ENCODE data around the gene CADPS. TPM values are rescaled to one million over a fixed set of nuclear protein-coding genes. Genes with fewer than 3 reads are reported as not detected.

Gene CADPS
- total RNA-seq, 1 donor from 2014 or later: 10.1 TPM

- no peak for DNase-seq (ENCODE audit: low spot score)
Measured at GRCh38 chr3:62812631-62813030, 62.6 kb downstream of the CADPS start.

- DNase-seq (ENCODE audit: low spot score): no peak
Measured at GRCh38 chr3:62811119-62811518, 64.1 kb downstream of the CADPS start.

- no peak for DNase-seq (ENCODE audit: low spot score)
Measured at GRCh38 chr3:62809369-62809768, 65.8 kb downstream of the CADPS start.

GRCh38 chr3:62805580-62806277 is 69.5 kb downstream of the CADPS start:
- peak; percentile 10 for DNase-seq (ENCODE audit: low spot score)

DNA sequence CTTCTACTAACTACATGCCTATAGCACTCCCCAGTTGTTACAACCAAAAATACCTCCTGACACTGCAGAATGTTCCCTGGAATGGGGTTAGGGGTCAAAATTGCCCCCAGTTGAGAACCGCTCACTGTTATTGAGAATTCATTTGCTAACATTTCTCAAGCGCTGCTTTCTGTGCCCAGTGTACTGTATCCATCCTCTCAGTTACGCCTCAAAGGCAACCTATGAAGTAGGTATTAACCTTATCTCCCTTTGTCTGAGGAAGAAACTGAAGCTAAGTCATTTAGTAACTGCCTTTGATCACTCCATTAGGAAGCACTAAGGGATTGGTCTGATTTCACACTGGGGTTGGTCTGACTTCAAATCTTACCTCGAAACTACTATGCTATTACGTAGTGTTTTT is 70.1 kb downstream of the CADPS start:
- DNase-seq (ENCODE audit: low spot score): no peak

GRCh38 chr3:62803276-62803675 is 71.9 kb downstream of the CADPS start:
- no peak for DNase-seq (ENCODE audit: low spot score)

GRCh38 chr3:62798000-62798399 is 77.2 kb downstream of the CADPS start:
- no peak for DNase-seq (ENCODE audit: low spot score)

GRCh38 chr3:62797132-62797531 is 78.1 kb downstream of the CADPS start:
- no peak for DNase-seq (ENCODE audit: low spot score)

DNA sequence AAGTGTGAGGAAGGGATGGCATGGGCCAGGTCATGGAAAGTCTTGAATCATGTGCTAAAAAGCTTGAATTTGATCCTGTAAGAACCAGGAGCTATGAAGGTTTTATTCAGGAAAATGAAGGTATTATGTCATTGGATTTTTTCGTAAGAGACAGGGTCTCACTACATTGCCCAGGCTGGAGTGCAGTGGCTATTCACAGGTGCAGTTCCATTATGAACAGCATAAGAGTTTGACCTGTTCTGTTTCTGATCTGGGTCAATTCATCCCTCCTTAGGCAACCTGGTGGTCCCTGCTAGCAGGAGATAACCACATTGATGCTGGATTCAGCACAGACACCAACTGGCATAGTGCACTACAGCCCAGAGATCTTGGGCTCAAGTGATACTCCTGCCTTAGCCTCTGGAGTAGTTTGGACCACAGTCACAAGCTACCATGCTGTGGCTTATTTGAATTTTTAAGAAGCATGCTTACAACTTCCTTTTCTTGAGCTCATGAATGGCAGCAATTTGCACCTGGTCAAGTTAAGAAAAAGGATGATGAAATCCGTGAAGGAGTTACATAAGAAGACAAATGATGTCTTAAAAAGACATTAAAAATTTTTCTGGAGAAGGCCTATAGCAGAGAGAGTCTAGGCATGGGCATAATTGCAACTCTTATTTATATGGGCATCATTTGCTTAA is 79.1 kb downstream of the CADPS start:
- DNase-seq (ENCODE audit: low spot score): no peak

- DNase-seq (ENCODE audit: low spot score): no peak
Measured at GRCh38 chr3:62793946-62794345, 81.3 kb downstream of the CADPS start.

GRCh38 chr3:62785384-62785783 is 89.8 kb downstream of the CADPS start:
- DNase-seq (ENCODE audit: low spot score): no peak

DNA sequence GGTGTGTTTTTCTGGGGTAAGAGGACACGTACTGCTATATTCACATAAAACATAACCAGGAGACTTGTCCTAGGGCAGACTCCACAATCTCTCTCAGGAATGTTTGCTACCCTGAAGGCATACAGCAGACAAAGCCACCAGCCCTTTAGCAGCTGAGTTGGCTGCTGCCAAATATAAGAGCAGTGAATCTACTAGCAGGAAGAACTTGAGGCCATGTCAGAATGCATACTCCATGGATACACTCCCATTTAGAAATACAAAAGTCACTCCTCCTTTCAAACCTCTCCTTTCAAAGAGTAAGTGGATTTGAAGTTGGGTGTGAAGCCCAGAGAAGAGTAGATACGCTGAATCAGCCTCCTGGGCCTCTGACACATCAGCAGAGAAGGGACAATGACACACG is 94.1 kb downstream of the CADPS start:
- DNase-seq (ENCODE audit: low spot score): no peak

DNA sequence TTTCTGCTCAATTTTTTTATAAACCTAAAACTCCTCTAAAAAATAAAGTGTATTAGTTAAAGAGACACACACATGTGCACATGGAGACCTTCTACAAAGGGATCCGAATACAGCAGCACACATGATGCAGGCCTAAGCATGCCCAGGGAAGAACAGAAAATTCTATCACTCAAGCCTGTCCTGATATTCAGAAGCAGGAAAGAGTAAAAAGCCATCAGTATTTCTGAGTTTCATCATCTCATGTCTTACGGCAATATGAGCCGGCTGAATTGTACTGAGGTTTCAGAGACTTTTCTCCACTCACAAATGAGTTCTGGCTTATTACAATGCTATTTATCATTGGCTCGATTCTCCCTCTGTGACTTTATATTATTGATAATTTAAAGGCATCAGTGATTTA is 97.5 kb downstream of the CADPS start:
- no peak for DNase-seq (ENCODE audit: low spot score)

- no peak for DNase-seq (ENCODE audit: low spot score)
Measured at GRCh38 chr3:62777130-62777529, 98.1 kb downstream of the CADPS start.

- peak; percentile 9 for DNase-seq (ENCODE audit: low spot score)
Measured at GRCh38 chr3:62774221-62774620, 101.0 kb downstream of the CADPS start.

DNA sequence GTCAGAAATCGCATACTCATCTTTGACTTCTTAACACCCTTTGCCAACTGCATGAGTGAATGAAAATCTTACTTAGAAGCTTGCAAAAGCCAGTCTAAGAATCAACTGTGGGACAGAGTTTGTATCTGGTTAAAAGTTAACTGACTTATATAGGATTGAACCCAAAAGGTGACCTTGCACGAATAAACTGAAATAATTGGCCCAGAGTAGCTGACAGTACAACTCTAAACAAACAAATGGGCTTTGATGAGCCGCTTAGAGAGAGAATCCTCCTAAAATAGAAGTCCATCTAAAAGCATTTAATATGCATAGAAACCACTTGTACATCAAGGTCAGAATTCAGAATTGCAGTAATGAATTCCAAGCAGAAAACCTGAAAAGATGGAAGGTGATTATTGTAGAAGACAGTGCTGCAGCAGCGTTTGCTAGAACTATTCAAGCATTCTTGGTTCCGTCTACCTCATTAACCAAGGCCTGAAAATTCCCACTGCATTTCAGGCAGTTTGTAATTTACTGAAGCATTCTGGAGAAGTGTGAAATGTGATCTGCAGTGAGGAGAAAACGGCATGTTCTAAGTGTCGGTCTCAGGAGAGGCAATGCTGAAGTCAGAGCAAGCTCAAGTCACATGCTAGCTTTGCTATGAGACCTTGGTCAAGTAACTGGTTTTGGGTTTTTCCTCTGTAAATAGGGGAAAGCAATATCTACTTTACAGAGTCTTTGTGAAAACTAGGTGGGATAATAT is 103.7 kb downstream of the CADPS start:
- no peak for DNase-seq (ENCODE audit: low spot score)

- DNase-seq (ENCODE audit: low spot score): no peak
Measured at GRCh38 chr3:62768896-62769295, 106.3 kb downstream of the CADPS start.

DNA sequence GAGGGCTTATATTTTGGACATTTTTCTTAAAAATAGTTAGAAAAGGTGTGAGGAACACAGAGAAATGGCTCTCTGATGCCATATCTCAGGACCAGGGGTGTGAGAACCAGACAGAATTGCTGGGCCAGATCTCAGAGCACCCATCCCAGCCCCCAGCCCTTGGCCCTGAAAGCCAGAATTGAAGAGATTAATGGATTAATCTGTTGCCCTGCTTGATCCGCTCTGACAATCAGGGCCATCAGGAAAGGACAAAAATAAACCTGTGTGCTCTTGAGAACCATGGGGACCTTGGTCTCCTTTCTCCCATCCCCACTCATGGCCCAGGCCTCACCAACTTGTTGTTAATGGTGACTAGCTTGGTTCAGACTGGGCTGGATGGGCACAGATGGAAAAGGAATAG is 113.5 kb downstream of the CADPS start:
- no peak for DNase-seq (ENCODE audit: low spot score)

- no peak for DNase-seq (ENCODE audit: low spot score)
Measured at GRCh38 chr3:62761311-62761710, 113.9 kb downstream of the CADPS start.

GRCh38 chr3:62758296-62759066 is 116.7 kb downstream of the CADPS start:
- peak; percentile 20 for DNase-seq (ENCODE audit: low spot score)

DNA sequence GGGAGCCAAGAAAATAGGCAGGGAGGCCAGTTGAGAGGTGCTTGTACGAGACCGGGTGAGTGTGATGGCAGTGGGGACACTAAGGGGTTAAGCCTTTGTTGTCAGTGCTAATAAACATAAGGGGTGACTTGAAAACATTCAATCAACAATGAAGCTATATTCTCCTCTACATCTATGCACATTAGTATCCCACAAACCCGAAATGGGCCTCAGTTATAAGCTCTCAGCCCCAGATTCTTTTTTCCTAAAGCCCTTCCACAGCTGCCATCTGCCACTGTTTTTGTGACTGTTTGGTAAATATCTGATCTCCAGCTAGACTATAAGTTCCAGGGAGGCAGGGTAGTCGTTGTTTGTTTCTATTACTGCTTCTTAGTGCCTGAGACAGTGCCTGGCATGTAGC is 118.2 kb downstream of the CADPS start:
- no peak for DNase-seq (ENCODE audit: low spot score)

DNA sequence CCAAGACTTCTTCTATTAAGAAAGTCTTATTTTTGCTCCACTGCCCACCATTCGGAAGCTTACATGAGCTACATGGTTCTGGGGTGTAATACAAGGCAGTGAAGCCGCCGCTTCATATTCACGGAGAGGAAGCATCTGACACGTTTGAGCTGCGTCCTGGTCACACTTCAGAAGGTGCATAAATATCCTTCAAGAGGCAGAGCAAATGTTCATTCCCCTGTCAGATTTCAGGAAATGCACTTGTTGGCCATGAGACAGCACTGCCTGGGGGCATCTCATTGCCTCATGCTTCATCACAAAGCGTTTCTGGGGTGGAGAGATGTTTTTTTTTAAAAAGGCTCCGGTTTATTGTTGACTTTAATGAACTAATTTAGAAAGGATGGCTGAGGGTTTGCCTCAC is 119.9 kb downstream of the CADPS start:
- DNase-seq (ENCODE audit: low spot score): no peak
